Measurements from ENCODE around the gene PHF12. TPM values are rescaled to one million over a fixed set of nuclear protein-coding genes. Genes with fewer than 3 reads are reported as not detected.

PHF12 gene
- total and polyA plus RNA-seq, 2 of the 13 experiments (the other 11 are each of a cell fraction or from before 2014, with no cell fraction given): 9.8 to 17.1 TPM

DNA sequence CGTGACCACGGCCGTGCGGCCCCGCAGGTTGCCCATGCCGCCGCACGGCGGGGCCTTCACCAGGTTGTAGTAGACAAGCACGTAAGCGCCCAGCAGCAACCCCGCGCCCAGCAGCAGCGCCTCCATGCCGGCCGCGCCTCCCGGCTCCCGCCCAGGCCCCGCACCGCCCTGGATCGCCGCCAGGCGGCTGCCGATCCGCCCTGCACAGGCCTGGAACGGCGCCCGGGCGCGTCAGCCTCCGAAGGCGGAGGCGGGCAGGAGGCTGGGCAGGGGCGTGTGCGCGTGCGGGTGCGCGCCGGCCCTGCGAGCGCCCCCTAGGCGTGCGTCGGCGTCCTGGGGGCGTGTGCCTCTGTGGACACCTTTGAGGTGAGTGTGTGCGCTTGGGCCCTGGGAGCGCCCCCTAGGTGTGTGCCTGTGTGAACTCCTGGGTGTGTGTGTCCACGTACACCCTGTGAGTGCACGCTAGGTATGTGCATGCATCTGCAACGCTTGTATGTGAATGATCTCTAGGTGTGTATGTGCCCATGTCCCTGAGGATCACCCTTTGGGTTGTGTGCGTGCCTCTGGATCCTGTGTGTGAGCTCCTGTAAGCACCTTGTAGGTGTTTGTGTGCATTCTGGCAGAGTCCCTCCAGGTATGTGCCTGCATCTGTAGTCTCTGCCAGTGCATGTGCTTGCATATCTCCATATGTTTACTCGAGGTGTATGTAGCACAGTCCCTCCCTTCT is 48.3 kb downstream of the PHF12 start, which contains the start of gene DHRS13 (continued):
- TF ChIP-seq, protein P1, sequence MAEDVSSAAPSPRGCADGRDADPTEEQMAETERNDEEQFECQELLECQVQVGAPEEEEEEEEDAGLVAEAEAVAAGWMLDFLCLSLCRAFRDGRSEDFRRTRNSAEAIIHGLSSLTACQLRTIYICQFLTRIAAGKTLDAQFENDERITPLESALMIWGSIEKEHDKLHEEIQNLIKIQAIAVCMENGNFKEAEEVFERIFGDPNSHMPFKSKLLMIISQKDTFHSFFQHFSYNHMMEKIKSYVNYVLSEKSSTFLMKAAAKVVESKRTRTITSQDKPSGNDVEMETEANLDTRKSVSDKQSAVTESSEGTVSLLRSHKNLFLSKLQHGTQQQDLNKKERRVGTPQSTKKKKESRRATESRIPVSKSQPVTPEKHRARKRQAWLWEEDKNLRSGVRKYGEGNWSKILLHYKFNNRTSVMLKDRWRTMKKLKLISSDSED (CRISPR knock-in tag; IDR thresholded peaks at IDR 0.05): no peak
- TF ChIP-seq, protein P2, sequence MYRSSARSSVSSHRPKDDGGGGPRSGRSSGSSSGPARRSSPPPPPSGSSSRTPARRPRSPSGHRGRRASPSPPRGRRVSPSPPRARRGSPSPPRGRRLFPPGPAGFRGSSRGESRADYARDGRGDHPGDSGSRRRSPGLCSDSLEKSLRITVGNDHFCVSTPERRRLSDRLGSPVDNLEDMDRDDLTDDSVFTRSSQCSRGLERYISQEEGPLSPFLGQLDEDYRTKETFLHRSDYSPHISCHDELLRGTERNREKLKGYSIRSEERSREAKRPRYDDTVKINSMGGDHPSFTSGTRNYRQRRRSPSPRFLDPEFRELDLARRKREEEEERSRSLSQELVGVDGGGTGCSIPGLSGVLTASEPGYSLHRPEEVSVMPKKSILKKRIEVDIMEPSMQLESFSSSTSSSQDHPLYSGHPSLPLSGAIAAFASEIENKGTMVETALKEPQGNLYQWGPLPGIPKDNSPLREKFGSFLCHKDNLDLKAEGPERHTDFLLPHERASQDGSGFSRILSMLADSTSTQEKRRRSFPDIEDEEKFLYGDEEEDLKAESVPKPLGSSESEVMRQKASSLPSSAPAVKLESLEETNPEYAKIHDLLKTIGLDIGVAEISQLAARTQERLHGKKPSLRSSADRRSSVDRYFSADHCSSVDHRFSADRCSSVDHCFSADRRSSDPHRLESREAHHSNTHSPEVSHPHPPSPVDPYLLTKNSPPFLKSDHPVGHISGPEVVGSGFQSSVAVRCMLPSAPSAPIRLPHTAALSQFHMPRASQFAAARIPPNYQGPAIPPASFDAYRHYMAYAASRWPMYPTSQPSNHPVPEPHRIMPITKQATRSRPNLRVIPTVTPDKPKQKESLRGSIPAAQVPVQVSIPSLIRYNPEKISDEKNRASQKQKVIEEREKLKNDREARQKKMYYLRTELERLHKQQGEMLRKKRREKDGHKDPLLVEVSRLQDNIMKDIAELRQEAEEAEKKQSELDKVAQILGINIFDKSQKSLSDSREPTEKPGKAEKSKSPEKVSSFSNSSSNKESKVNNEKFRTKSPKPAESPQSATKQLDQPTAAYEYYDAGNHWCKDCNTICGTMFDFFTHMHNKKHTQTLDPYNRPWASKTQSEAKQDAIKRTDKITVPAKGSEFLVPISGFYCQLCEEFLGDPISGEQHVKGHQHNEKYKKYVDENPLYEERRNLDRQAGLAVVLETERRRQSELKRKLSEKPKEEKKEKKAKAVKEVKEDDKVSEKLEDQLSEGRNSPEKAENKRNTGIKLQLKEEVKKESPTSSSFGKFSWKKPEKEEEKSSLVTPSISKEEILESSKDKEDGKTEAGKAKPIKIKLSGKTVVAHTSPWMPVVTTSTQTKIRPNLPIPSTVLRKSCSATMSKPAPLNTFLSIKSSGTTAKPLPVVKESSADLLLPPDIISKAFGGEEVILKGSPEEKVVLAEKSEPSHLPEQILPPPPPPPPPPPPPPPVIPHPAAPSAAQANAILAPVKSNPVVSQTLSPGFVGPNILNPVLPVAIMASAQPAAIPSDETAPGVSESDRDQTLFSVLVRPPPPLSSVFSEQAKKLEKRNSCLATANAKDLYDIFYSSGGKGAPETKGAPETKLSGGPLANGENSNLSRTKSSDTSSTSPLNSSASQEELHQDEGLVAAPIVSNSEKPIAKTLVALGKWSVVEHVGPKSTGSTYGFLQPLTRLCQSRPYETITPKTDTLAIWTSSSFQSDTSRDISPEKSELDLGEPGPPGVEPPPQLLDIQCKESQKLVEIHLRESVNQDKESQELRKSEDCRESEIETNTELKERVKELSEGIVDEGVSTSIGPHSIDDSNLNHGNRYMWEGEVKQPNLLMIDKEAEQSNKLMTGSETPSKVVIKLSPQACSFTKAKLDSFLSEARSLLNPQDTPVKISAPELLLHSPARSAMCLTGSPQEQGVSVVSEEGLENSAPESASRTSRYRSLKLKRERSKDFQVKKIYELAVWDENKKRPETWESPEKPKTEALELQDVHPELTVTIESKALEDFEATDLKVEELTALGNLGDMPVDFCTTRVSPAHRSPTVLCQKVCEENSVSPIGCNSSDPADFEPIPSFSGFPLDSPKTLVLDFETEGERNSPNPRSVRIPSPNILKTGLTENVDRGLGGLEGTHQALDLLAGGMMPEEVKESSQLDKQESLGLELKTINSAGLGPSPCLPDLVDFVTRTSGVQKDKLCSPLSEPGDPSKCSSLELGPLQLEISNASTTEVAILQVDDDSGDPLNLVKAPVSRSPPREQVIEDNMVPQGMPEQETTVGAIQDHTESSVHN (CRISPR knock-in tag; IDR thresholded peaks at IDR 0.05): 0 out of 2 replicates have a peak, but pooled peaks have one; percentile 82
- TF ChIP-seq KLF9 (CRISPR knock-in tag; IDR thresholded peaks at IDR 0.05; ENCODE audit: low read depth): peak; percentile 50; the same call in 1 of the 2 replicates
- TF ChIP-seq ZNF652 (CRISPR knock-in tag; IDR thresholded peaks at IDR 0.05; ENCODE audit: borderline replicate concordance, low read depth): 0 out of 2 replicates have a peak, but pooled peaks have one; percentile 19
- TF ChIP-seq MIER2 (CRISPR knock-in tag; IDR thresholded peaks at IDR 0.05): no peak
- TF ChIP-seq, protein P3, sequence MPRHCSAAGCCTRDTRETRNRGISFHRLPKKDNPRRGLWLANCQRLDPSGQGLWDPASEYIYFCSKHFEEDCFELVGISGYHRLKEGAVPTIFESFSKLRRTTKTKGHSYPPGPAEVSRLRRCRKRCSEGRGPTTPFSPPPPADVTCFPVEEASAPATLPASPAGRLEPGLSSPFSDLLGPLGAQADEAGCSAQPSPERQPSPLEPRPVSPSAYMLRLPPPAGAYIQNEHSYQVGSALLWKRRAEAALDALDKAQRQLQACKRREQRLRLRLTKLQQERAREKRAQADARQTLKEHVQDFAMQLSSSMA (CRISPR knock-in tag; IDR thresholded peaks at IDR 0.05): no peak
- TF ChIP-seq CREM (IDR thresholded peaks at IDR 0.05): no peak
- no peak for TF ChIP-seq CREM (CRISPR knock-in tag; IDR thresholded peaks at IDR 0.05)
- TF ChIP-seq SAP130 (CRISPR knock-in tag; IDR thresholded peaks at IDR 0.05; ENCODE audit: low read depth): peak; percentile 96
- no peak for TF ChIP-seq RBM22 (optimal IDR thresholded peaks at IDR 0.05; ENCODE audit: low read length)
- TF ChIP-seq ZNF382 (CRISPR knock-in tag; IDR thresholded peaks at IDR 0.05; ENCODE audit: borderline replicate concordance): no peak
- TF ChIP-seq ZSCAN20 (CRISPR knock-in tag; IDR thresholded peaks at IDR 0.05; ENCODE audit: borderline replicate concordance): no peak
- TF ChIP-seq ESRRA (CRISPR knock-in tag; IDR thresholded peaks at IDR 0.05; ENCODE audit: low read depth): 0 out of 2 replicates have a peak, but pooled peaks have one; percentile 45
- peak; percentile 25; the same call in 1 of the 2 replicates for TF ChIP-seq ZNF343 (CRISPR knock-in tag; IDR thresholded peaks at IDR 0.05)
- TF ChIP-seq, protein P4, sequence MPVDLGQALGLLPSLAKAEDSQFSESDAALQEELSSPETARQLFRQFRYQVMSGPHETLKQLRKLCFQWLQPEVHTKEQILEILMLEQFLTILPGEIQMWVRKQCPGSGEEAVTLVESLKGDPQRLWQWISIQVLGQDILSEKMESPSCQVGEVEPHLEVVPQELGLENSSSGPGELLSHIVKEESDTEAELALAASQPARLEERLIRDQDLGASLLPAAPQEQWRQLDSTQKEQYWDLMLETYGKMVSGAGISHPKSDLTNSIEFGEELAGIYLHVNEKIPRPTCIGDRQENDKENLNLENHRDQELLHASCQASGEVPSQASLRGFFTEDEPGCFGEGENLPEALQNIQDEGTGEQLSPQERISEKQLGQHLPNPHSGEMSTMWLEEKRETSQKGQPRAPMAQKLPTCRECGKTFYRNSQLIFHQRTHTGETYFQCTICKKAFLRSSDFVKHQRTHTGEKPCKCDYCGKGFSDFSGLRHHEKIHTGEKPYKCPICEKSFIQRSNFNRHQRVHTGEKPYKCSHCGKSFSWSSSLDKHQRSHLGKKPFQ (CRISPR knock-in tag; IDR thresholded peaks at IDR 0.05; ENCODE audit: insufficient replicate concordance): peak; percentile 83
- no peak for TF ChIP-seq RARG (CRISPR knock-in tag; IDR thresholded peaks at IDR 0.05; ENCODE audit: low read depth)
- TF ChIP-seq SNRNP70 (IDR thresholded peaks at IDR 0.05; ENCODE audit: low read depth, low read length): no peak
- TF ChIP-seq ZNF709 (CRISPR knock-in tag; IDR thresholded peaks at IDR 0.05): no peak
- peak; percentile 85 for TF ChIP-seq ADNP (CRISPR knock-in tag; IDR thresholded peaks at IDR 0.05)
